H1 (cell line): ENCODE data around the gene STX11. TPM values are rescaled to one million over a fixed set of nuclear protein-coding genes. Genes with fewer than 3 reads are reported as not detected.

Experiments
- CTCF ChIA-PET: fragments of 300-600 bp; sonication (Branson Sonifier 250); formaldehyde crosslinking; loops from one replicate; lab custom pipeline; 2021; ENCODE audit not compliant: partially characterized antibody; lab: Charles Lee
- POLR2A ChIA-PET: fragments of 300-600 bp; sonication (Branson Sonifier 250); formaldehyde crosslinking; loops from one replicate; lab custom pipeline; 2021; ENCODE audit warnings: inconsistent platforms; ENCODE audit not compliant: partially characterized antibody; lab: Charles Lee
- DNase-seq, 2 experiments: peaks; one replicate each; pipeline versions ENCODE4 v3.0.0 to v3.0.0-alpha.2; 2010 to 2022; ENCODE audit warnings: low spot score in 2 of 2, low read depth in 1 of 2, mixed read lengths in 1 of 2
- FAIRE-seq: peaks from 2 replicates; lab custom pipeline; 2011; peaks lifted over from hg19 to GRCh38; lab: Jason Lieb, UNC
- H2AFZ ChIP-seq: 2 replicates; pipeline ENCODE4 v1.8.1; 2012; ENCODE audit warnings: low read length, inconsistent platforms
- H2AK5ac ChIP-seq: 2 replicates; pipeline ENCODE4 v1.6.1; 2013; ENCODE audit warnings: low read depth, low read length
- H2BK120ac ChIP-seq: replicated peaks from 2 replicates; pipeline ENCODE3; 2013; ENCODE audit warnings: low read depth, low read length, inconsistent platforms
- H2BK12ac ChIP-seq: 2 replicates; pipeline ENCODE4 v1.6.1; 2013; ENCODE audit warnings: low read depth, low read length
- H2BK15ac ChIP-seq: 2 replicates; pipeline ENCODE4 v1.6.1; 2013; ENCODE audit warnings: low read length
- H2BK20ac ChIP-seq: 2 replicates; pipeline ENCODE4 v1.6.1; 2013; ENCODE audit warnings: low read length
- H2BK5ac ChIP-seq: 2 replicates; pipeline ENCODE4 v1.6.1; 2013; ENCODE audit warnings: low read depth, low read length
- H3K14ac ChIP-seq: 2 replicates; pipeline ENCODE4 v1.6.1; 2013; ENCODE audit warnings: inconsistent platforms; ENCODE audit not compliant: insufficient read length
- H3K18ac ChIP-seq: 2 replicates; pipeline ENCODE4 v1.6.1; 2013; ENCODE audit warnings: low read length; ENCODE audit errors: extremely low read depth
- H3K23ac ChIP-seq: 2 replicates; pipeline ENCODE4 v1.6.1; 2013; ENCODE audit warnings: inconsistent platforms; ENCODE audit not compliant: insufficient read length
- H3K23me2 ChIP-seq: 2 replicates; pipeline ENCODE4 v1.6.1; 2013; ENCODE audit warnings: low read depth, low read length
- H3K27ac ChIP-seq: 2 replicates; pipeline ENCODE4 v1.6.1; 2011; ENCODE audit warnings: low read depth, low read length, inconsistent platforms
- H3K27me3 ChIP-seq, 4 experiments: replicated peaks in 1 of 4; 1 replicate in 1 of 4; 2 replicates in 3 of 4; pipeline versions ENCODE4 v1.6.1 to v1.8.1; 2011 to 2013; ENCODE audit warnings: low read length in 3 of 4, mild to moderate bottlenecking in 3 of 4, inconsistent platforms in 2 of 4, mixed read lengths in 2 of 4, moderate library complexity in 1 of 4; ENCODE audit not compliant: control insufficient read depth in 3 of 4, insufficient read depth in 3 of 4; ENCODE audit errors: extremely low read depth in 1 of 4
- H3K36me3 ChIP-seq, 4 experiments: 2 replicates each; pipeline versions ENCODE4 v1.6.1 to v1.8.1; 2011 to 2013; ENCODE audit warnings: mild to moderate bottlenecking in 4 of 4, low read length in 3 of 4, moderate library complexity in 2 of 4, control low read depth in 1 of 4, inconsistent platforms in 1 of 4; ENCODE audit not compliant: insufficient read depth in 4 of 4, control insufficient read depth in 2 of 4
- H3K4ac ChIP-seq: replicated peaks from 2 replicates; pipeline ENCODE3; 2013; ENCODE audit warnings: low read length, low read depth, mixed read lengths, inconsistent platforms; ENCODE audit not compliant: insufficient read length
- H3K4me1 ChIP-seq, 4 experiments: replicated peaks in 1 of 4; 1 replicate in 1 of 4; 2 replicates in 3 of 4; pipeline versions ENCODE4 v1.6.1 to v1.8.1; 2011 to 2013; ENCODE audit warnings: low read length in 3 of 4, inconsistent platforms in 2 of 4, mixed read lengths in 1 of 4; ENCODE audit not compliant: insufficient read depth in 4 of 4, control insufficient read depth in 3 of 4
- H3K4me2 ChIP-seq, 2 experiments: 2 replicates each; pipeline versions ENCODE4 v1.6.1 to v1.8.1; 2011 to 2013; ENCODE audit warnings: low read depth in 2 of 2, low read length in 2 of 2, control low read depth in 1 of 2, inconsistent platforms in 1 of 2, mild to moderate bottlenecking in 1 of 2; ENCODE audit not compliant: insufficient read depth in 1 of 2
- H3K4me3 ChIP-seq, 4 experiments: fragments of 200-600, 300-600 bp in 1 of 4; sonication (generic), shearing (Covaris generic), sonication (Bioruptor Twin) in 1 of 4; 2 replicates each; pipeline versions ENCODE4 v1.5.1 to v1.8.1; 2011 to 2016; ENCODE audit warnings: low read length in 4 of 4, low read depth in 3 of 4, control low read depth in 2 of 4, inconsistent platforms in 2 of 4, mild to moderate bottlenecking in 2 of 4, mixed read lengths in 1 of 4, moderate library complexity in 1 of 4; ENCODE audit not compliant: insufficient read depth in 2 of 4; ENCODE audit errors: extremely low read depth in 1 of 4
- H3K56ac ChIP-seq: replicated peaks from 2 replicates; pipeline ENCODE3; 2013; ENCODE audit warnings: low read depth, mild to moderate bottlenecking, mixed read lengths, low read length, inconsistent platforms; ENCODE audit not compliant: insufficient read length
- H3K79me1 ChIP-seq: 2 replicates; pipeline ENCODE4 v1.6.1; 2013; ENCODE audit warnings: low read depth, low read length, control low read depth
- H3K79me2 ChIP-seq, 2 experiments: 2 replicates each; pipeline versions ENCODE4 v1.6.1 to v1.8.1; 2012 to 2013; ENCODE audit warnings: low read length in 2 of 2, mild to moderate bottlenecking in 2 of 2, inconsistent platforms in 1 of 2; ENCODE audit not compliant: insufficient read depth in 2 of 2, control insufficient read depth in 1 of 2
- H3K9ac ChIP-seq, 4 experiments: replicated peaks in 1 of 4; 1 replicate in 1 of 4; 2 replicates in 3 of 4; pipeline versions ENCODE4 v1.6.1 to v1.8.1; 2011 to 2013; ENCODE audit warnings: low read depth in 3 of 4, low read length in 3 of 4, control low read depth in 2 of 4, mild to moderate bottlenecking in 2 of 4, moderate library complexity in 2 of 4, inconsistent platforms in 1 of 4; ENCODE audit errors: extremely low read depth in 1 of 4
- H3K9me3 ChIP-seq, 2 experiments: 2 replicates each; pipeline versions ENCODE4 v1.6.1 to v1.8.1; 2012 to 2013; ENCODE audit warnings: mild to moderate bottlenecking in 2 of 2, moderate library complexity in 2 of 2, control low read depth in 1 of 2, inconsistent platforms in 1 of 2, low read depth in 1 of 2, low read length in 1 of 2, mixed read lengths in 1 of 2; ENCODE audit not compliant: insufficient read depth in 2 of 2
- H4K20me1 ChIP-seq, 2 experiments: replicated peaks in 1 of 2; 2 replicates each; pipeline versions ENCODE3 to v1.8.1; 2011 to 2013; ENCODE audit warnings: inconsistent platforms in 2 of 2, low read length in 2 of 2, mild to moderate bottlenecking in 1 of 2; ENCODE audit not compliant: insufficient read depth in 2 of 2, control insufficient read depth in 1 of 2
- H4K5ac ChIP-seq: 2 replicates; pipeline ENCODE4 v1.6.1; 2013; ENCODE audit warnings: low read length, low read depth, mixed read lengths, inconsistent platforms; ENCODE audit not compliant: insufficient read length
- H4K8ac ChIP-seq: 2 replicates; pipeline ENCODE4 v1.8.0; 2013; ENCODE audit warnings: mild to moderate bottlenecking, moderate library complexity, low read length, inconsistent platforms; ENCODE audit not compliant: insufficient read depth; ENCODE audit errors: extremely low read depth
- H4K91ac ChIP-seq: replicated peaks from 2 replicates; pipeline ENCODE3; 2013; ENCODE audit warnings: low read length, mixed read lengths, inconsistent platforms; ENCODE audit not compliant: insufficient read length
- EZH2 ChIP-seq: fragments of 200-600 bp; sonication (generic); IDR thresholded peaks from 2 replicates; pipeline ENCODE4 v1.7.1; 2012; ENCODE audit warnings: low read depth, mild to moderate bottlenecking, moderate library complexity, low read length, inconsistent platforms; ENCODE audit not compliant: severe bottlenecking
- WGBS, 2 experiments: shearing (Covaris generic) in 1 of 2; methylation state at CpG; one replicate each; pipeline versions ENCODE4 v1.1.6 to v1.1.7; 2013 to 2015; ENCODE audit warnings: low lambda C conversion rate in 2 of 2, mixed read lengths in 2 of 2, inconsistent platforms in 1 of 2, low coverage in 1 of 2, missing lambda C conversion rate in 1 of 2; ENCODE audit not compliant: insufficient replicate concordance in 2 of 2, insufficient coverage in 1 of 2, insufficient read length in 1 of 2; ENCODE audit errors: extremely low coverage in 1 of 2, missing lambda C conversion rate in 1 of 2; 5-methylcytosine and 5-hydroxymethylcytosine counted together
- polyA plus RNA-seq, 7 experiments: library from polyadenylated mRNA; depleted of rRNA in 3 of 7; stranded (reverse) in 5 of 7; unstranded in 2 of 7; fragments of >200 nt in 5 of 7; fragments of 200-250 nt in 2 of 7; gene quantifications; 1 replicate in 5 of 7; 2 replicates in 1 of 7; 4 replicates in 1 of 7; pipeline versions ENCODE4 v1.2.1 to v1.2.3, GENCODE V29; 2011 to 2013; ENCODE audit warnings: missing spikeins in 2 of 7, mixed read lengths in 2 of 7
- total RNA-seq: library from RNA; stranded (reverse); fragmentation: NEBNext Ultra II Directional; extraction: Animal tissue kit (Norgen Biotek cat#: 25700); gene quantifications from 2 replicates; pipeline ENCODE4 v1.2.1, GENCODE V29; 2021

The STX11 gene
- total and polyA plus RNA-seq, 2 of the 8 experiments (the other 6 are each of a cell fraction or from before 2014, with no cell fraction given): 0.15 to 0.34 TPM

DNA sequence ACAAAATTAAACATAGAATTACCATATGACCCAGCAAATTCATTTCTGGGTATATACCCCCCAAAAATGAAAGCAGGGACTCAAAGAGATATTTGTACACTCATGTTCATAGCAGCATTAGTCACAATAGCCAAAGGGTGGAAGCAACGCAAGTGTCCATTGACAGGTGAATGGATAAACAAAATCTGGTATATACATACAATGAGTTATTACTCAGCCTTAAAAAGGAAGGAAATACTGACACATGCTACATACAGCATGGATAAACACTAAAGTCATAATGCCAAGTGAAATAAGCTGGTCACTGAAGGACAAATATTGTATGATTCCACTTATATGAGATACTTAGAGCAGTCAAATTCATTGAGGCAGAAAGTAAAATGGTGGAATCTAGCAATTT, 5.3 kb upstream of the STX11 start:
- Histone ChIP-seq H3K27ac (no peak overlapping the region), H3K14ac (no peak overlapping the region), H3K56ac (no peak overlapping the region), H2AFZ (no peak overlapping the region), H3K4me3 (no peak overlapping the region), H2AK5ac (no peak overlapping the region), H3K23me2 (peaks cover 4% of the 10 kb centered on the region; the same call in 1 of the 2 replicates), H3K18ac (no peak overlapping the region), H3K4me2 (no peak overlapping the region), H3K79me1 (no peaks in the 10 kb centered on the region), H3K4ac (no peak overlapping the region), H3K36me3 (no peaks in the 10 kb centered on the region), H2BK15ac (no peak overlapping the region), H2BK120ac (no peak overlapping the region), H3K23ac (no peak overlapping the region), H3K9ac (no peak overlapping the region), H4K20me1 (no peaks in the 10 kb centered on the region), H3K27me3 (peaks cover 1 to 15% (median 12%) of the 10 kb centered on the region in 4 experiments), H4K5ac (no peak overlapping the region), H3K79me2 (no peaks in the 10 kb centered on the region), H3K9me3 (no peaks in the 10 kb centered on the region), H4K91ac (no peak overlapping the region), H3K4me1 (no peaks in the 10 kb centered on the region; a peak in 1 of 7 replicates), H2BK5ac (no peak overlapping the region), H4K8ac (no peak overlapping the region), H2BK20ac (no peak overlapping the region), H2BK12ac (no peak overlapping the region)
- ChIA-PET CTCF (no interaction called here), POLR2A (interaction anchor here (0.7 kb wide), 1 partner anchor 649 kb away, joined by 3 read pairs; no protein-coding TSS in a partner anchor)
- no peak for DNase-seq
- 81% methylated on average over 1 of the region's 1 CpG; no CpG with 5 or more reads in 1 of the 2 experiments for WGBS, 2 experiments
- FAIRE-seq: no peak
- no peak for TF ChIP-seq EZH2
